ENCODE results near the gene ALKBH4. TPM values are rescaled to one million over a fixed set of nuclear protein-coding genes. Genes with fewer than 3 reads are reported as not detected.

Gene ALKBH4
- total and polyA plus RNA-seq, 2 of the 8 experiments (the other 6 are each of a cell fraction or from before 2014, with no cell fraction given): 10.2 to 16.6 TPM

GRCh38 chr7:102464577-102465280 lies at the start of gene ALKBH4, which contains the start of gene LRWD1 (continued):
- TF ChIP-seq GTF2F1 (IDR thresholded peaks at IDR 0.05; ENCODE audit: borderline replicate concordance, low read depth, low read length) (0 out of 2 replicates have a peak, but pooled peaks have one; percentile 15), SIN3A (conservative IDR thresholded peaks at IDR 0.05 in 1 of 2, IDR thresholded peaks at IDR 0.05 in 1 of 2; ENCODE audit: low read depth in 1 of 2, low read length in 2 of 2) (peak in 1 of 2 experiments; percentile 53; a peak in 1 of 4 replicates), SIX5 (IDR thresholded peaks at IDR 0.05; ENCODE audit: low read depth, low read length) (peak; percentile 79), CBX5 (IDR thresholded peaks at IDR 0.05; ENCODE audit: low read depth, low read length) (no peak), KDM1A (IDR thresholded peaks at IDR 0.05; ENCODE audit: borderline replicate concordance, low read length) (no peak), EP300 (IDR thresholded peaks at IDR 0.05; ENCODE audit: borderline replicate concordance in 1 of 2, low read depth in 2 of 2, low read length in 2 of 2) (no peak), EZH2 (IDR thresholded peaks at IDR 0.05; ENCODE audit: low read depth, low read length, severe bottlenecking) (no peak), TBP (IDR thresholded peaks at IDR 0.05; ENCODE audit: low read depth, low read length) (peak; percentile 11; the same call in 1 of the 2 replicates), ASH2L (IDR thresholded peaks at IDR 0.05; ENCODE audit: low read length) (peak; percentile 65), NRF1 (IDR thresholded peaks at IDR 0.05; ENCODE audit: low read depth, low read length) (peak; percentile 81), ATF3 (IDR thresholded peaks at IDR 0.05; ENCODE audit: insufficient read depth, low read depth, low read length) (peak; percentile 28; the same call in 1 of the 2 replicates), ZNF274 (IDR thresholded peaks at IDR 0.05; ENCODE audit: borderline replicate concordance, extremely low read depth, low read length) (no peak), BCL11A (IDR thresholded peaks at IDR 0.05; ENCODE audit: low read depth in 2 of 2, low read length in 2 of 2) (no peak), RNF2 (IDR thresholded peaks at IDR 0.05; ENCODE audit: borderline replicate concordance, low read depth, low read length, missing control alignments, poor library complexity, severe bottlenecking) (no peak), SIRT6 (IDR thresholded peaks at IDR 0.05; ENCODE audit: low read length) (no peak), TAF1 (IDR thresholded peaks at IDR 0.05; ENCODE audit: low read depth, low read length) (peak; percentile 67; the same call in 1 of the 2 replicates), CBX8 (IDR thresholded peaks at IDR 0.05; ENCODE audit: borderline replicate concordance, low read depth, low read length) (no peak), BRCA1 (IDR thresholded peaks at IDR 0.05; ENCODE audit: low read depth, low read length) (no peak), SP4 (IDR thresholded peaks at IDR 0.05; ENCODE audit: low read length) (no peak), POLR2A (IDR thresholded peaks at IDR 0.05; ENCODE audit: control extremely low read depth in 1 of 2, low read depth in 2 of 2, low read length in 2 of 2) (peak in 1 of 2 experiments; percentile 60; a peak in 2 of 3 replicates), CTCF (IDR thresholded peaks at IDR 0.05; ENCODE audit: control extremely low read depth in 1 of 3, insufficient read depth in 1 of 3, low read depth in 1 of 3, low read length in 3 of 3) (peak in 2 of 3 experiments; percentile 7 to 20; a peak in 3 of 4 replicates)
